GM12864 (cell line): ENCODE results near the gene BTBD9.

Source experiments
- DNase-seq: peaks from one replicate; pipeline ENCODE4 v3.0.0-alpha.2; 2011; ENCODE audit warnings: low read depth
- H3K4me3 ChIP-seq: 2 replicates; pipeline ENCODE4 v1.5.1; 2011; ENCODE audit warnings: mild to moderate bottlenecking, low read depth, low read length, control low read depth
- CTCF ChIP-seq: IDR thresholded peaks from 2 replicates; pipeline ENCODE4 v1.5.1; 2011; ENCODE audit warnings: low read depth, mild to moderate bottlenecking, moderate library complexity, low read length, control low read depth, inconsistent platforms; ENCODE audit errors: missing control alignments

Gene BTBD9

DNA sequence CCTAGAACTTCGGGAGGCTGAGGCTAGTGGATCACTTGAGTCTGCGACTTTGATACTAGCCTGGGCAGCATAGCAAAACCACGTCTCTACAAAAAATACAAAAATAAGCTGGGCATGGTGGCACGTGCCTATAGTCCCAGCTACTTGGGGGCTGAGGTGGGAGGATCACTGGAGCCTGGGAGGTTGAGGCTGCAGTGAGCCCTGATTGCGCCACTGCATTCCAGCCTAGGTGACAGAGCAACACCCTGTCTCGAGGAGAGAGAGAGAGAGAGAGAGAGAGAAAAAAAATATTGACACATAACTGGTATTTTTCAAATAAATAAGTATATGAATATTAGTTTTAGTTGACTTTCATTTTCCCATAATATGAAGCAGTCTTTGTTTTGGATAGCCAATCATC, 222.2 kb downstream of the BTBD9 start:
- H3K4me3 ChIP-seq = no peak overlapping the region
- DNase-seq = no peak
- no peak for TF ChIP-seq CTCF

DNA sequence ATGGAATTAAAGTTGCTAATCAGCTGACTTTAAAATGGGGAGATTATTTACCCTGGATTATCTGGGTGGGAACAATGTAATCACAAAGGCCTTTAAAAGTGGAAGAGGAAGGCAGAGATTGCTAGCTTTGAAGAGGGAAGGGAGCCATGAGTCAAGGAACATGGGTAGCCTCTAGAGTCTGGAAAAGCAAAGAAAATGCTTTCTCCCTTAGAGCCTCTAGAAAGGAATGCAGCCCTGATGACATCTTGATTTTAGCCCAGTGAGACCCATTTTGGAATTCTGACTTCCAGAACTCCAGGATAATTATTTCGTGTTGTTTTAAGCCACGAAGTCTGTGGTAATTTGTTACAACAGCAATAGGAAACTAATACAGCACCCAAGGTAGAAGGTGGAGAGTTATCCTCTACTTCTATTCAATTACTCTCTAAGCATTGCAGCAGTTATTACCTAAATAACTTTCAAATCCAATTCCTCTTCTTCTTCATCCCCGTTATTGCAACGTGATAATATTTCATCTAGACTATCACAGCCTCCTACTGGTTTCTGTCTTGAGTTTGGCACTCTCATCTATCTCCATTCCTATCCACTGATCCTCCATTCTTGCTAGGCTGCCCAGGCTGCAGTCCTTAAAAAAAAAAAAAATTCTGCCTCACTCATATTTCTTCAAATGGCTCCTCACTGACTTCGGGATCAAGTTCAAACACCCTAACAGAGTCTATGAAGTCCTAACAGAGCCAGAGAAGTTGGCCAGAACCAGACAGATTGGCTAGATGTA, 224.3 kb downstream of the BTBD9 start:
- no peak overlapping the region for H3K4me3 ChIP-seq
- no peak for DNase-seq
- TF ChIP-seq CTCF = no peak

DNA sequence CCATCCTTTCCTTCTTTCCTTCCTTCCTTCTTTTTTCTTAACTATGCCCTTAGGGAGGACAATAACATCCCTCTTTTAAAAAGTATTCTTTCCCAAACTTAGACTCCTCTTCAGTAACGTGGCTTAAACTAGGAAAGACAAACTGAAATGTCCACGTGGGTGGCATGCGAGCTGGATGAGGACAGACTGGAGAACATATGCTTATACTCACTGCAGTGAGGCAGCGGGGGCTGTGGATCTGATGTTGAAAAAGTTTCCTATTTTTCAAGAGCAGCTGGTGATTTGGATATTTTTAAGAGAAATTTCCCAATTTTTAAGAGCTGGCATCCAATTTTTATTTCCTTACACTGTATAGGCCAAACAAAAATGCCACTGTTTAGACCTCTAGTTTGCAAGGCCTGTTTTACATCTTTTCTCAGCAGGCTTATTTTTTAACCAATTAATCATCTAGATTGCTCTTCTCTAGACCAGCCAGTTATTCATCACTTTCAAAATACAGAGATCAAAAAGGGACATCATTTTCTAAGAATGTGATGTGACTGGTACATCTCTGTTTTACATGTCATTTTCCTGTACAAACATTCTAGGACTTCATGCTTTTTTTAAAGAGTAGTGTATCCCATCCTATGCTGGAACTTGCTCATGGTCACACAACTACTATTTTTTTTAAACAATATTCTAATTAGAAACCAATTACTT, 226.5 kb downstream of the BTBD9 start:
- no peak overlapping the region for H3K4me3 ChIP-seq
- DNase-seq = no peak
- TF ChIP-seq CTCF = no peak

DNA sequence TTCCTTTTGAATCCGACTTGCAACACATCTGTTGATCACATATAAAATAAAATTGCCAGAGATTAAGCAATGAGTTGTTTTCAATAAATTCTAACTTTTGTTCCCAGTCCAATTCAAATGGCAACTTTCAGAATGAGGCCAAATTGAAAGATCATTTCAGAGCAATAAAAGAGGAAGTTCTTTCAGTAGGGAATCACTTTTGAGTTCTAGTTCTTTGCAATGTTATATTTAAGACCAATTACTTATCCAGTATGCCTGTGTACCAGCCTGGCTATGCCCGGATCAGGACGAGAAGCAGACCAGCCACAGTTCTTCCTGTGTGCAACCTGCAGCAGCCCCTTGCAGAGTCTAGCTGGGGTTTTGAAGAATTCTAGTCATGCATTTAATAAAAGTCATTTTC, 232.5 kb downstream of the BTBD9 start:
- DNase-seq = no peak
- H3K4me3 ChIP-seq = no peak overlapping the region
- no peak for TF ChIP-seq CTCF

DNA sequence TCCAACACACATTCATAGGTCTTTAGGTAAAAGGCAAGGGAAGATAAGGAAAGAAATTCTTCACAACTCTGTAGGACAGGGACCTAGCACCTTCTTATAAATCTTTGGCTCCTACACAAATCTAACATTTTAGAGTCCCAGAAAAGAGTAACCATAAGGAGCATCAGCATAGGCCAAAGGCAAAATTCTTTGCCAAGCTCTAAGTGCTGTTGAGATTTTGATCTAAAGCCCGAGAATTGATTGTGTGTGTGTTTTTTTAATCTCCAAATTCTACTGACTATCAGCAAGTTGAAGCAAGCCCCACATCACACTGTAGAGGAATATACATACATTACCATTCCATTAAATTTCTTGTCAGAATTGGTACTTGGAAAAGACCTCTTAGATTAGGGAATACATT, 233.6 kb downstream of the BTBD9 start:
- no peak for TF ChIP-seq CTCF
- DNase-seq = no peak
- H3K4me3 ChIP-seq = no peak overlapping the region

DNA sequence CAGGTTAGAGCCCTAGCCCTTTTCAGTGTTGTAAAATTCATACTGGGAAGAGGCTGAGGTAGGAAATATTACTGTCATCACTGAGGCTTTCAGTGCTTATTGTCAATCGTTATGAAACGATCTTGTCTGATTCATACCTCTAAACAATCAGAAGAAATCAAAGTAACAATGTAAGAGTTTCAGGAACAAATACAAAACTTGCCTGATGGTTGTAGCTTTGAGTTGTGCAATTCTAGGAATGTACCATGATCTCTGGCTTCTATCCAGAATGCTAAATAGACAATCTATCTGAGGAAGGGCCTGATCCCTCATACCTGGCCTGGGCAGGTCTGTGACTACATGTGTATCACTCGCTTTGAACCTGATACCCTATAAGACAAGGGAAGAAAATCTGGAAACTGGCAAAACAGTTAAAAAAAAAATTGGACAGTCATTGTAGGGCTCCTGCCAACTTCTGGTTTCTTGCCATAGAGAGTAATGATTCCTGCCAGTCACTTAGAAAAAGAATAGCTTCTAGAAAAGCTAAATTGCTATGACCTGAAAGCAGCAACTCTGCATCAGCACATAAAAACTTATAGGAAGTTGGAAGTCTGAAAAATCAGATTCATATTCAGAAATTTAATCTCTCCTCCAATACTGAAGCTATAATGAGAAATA, 234.7 kb downstream of the BTBD9 start:
- no peak for TF ChIP-seq CTCF
- no peak overlapping the region for H3K4me3 ChIP-seq
- no peak for DNase-seq
